ENCODE data around the gene MTIF2.
A peak's percentile ranks its signal among the peaks of the same experiment; 100 is the strongest.
"Not testable (repeated sequence)": the region's sequence is repeated elsewhere in the genome, so short reads cannot be mapped to it uniquely, and the experiment has no call there.

MTIF2 gene, protein sequence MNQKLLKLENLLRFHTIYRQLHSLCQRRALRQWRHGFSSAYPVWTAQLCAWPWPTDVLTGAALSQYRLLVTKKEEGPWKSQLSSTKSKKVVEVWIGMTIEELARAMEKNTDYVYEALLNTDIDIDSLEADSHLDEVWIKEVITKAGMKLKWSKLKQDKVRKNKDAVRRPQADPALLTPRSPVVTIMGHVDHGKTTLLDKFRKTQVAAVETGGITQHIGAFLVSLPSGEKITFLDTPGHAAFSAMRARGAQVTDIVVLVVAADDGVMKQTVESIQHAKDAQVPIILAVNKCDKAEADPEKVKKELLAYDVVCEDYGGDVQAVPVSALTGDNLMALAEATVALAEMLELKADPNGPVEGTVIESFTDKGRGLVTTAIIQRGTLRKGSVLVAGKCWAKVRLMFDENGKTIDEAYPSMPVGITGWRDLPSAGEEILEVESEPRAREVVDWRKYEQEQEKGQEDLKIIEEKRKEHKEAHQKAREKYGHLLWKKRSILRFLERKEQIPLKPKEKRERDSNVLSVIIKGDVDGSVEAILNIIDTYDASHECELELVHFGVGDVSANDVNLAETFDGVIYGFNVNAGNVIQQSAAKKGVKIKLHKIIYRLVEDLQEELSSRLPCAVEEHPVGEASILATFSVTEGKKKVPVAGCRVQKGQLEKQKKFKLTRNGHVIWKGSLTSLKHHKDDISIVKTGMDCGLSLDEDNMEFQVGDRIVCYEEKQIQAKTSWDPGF

DNA sequence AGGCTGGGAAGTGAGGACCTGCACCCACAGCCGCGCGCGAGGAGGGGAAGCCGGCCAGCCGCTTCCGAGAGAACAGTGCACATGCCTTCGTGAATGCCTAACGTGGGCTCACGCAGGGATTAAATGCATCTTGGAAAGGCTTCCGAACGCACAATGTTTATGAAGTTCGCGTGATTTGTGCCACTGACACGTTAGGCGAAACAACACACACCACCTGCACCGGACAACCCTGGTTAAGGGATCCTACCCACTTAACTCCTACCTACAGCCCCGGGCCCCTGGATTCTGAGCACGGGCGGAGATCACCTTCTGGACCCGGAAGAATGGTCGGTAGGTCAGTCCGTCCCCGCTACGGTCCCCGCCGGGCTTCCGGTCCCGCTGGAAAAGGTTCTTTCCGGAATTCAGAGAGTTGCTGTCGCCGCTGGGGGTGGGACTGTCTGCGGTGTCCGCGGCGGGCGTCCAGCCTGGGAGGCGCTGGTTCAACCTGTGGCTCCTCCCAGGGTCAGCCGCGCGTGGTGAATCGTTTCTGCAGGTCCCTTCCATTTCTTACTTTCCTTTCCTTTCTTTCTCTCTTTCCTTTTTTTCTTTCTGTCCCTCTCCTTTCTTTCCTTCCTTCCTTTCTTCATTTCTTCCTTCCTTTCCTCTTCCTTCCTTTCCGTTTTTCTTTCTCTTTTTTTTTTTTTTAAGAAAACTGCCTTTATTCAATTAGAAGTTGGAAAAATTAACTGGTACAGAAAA is at the start of gene MTIF2:
Gene MTIF2, minus strand, starts transcription at position 325 of the 738 bp plus-strand sequence. CDS start 5,373 bp downstream, outside the sequence.
- DNase-seq: peak; percentile 92

DNA sequence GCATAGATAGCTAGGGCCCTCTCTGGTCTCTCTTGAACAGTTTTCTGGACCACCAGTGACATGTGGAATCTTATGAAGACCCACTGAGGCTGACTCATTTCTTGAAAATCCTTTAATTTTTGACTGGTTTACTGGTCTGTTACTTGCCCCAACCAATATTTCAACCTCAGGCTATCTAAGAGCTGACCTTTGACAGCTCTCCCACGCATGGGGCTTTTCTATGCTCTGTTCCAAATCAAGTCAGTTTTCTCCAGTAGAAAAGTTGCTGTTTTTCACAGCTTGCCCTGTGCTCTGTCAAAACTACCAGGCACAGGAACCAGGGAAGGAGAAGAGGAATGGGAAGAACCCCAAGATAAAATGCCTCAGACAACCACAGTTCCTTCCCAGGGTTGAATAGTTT is 46.0 kb upstream of the MTIF2 start:
- no peak for DNase-seq

DNA sequence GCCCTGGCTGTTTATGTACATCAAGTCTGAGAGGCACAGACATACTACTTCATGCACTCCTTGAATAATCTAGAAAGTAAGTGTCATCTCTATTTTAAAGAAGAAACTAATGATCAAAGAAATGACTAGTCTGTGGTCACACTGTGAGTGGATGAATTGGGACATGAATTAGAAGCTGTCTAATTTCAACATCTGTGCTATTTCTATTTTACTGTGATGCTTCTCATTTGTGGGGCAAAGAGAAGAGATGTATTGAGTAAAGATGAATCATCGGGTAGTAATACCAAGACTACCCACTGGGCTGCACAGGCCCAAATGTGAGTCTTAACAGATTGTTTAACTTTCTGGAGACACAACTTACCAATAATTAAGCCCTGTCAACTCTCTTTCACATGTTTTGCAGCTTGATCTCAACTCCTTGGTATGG is 42.4 kb upstream of the MTIF2 start:
- peak; percentile 62 for DNase-seq

DNA sequence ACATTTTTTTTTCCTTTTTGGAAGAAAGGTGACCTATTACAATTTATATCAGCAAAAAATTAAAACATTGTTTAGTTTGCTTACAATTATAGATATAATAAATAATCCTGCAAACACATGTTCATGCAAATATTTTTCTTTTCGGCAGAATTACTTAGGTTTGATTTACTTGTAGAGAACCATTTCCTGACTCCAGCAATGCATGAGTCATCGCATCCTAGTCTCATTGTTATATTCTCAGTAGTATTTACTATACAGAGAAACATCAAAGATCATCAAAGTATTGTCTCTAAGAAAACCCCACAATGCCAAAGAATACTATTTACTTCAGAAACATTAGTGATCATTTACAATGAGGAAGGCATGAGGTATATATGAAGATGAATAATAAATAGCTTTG is 40.4 kb upstream of the MTIF2 start:
- DNase-seq: no peak

DNA sequence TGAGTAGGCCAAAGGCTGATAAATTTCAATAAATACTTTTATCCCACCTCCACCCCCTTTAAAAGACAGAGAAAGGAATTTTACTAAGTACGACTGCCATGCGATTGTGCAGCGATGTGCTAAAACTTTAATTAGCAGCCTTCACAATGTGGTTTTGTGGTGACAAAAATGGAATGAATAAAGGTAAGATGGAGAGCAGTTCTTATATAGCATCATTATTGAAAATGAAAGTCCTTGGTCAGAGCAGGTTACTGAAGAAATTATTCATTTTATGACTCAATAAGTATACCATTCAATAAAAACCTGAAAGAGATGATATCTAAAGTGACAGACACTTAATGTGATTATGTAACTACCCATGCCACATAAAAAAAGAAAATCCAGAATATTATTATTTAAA is 33.2 kb upstream of the MTIF2 start:
- no peak for DNase-seq

DNA sequence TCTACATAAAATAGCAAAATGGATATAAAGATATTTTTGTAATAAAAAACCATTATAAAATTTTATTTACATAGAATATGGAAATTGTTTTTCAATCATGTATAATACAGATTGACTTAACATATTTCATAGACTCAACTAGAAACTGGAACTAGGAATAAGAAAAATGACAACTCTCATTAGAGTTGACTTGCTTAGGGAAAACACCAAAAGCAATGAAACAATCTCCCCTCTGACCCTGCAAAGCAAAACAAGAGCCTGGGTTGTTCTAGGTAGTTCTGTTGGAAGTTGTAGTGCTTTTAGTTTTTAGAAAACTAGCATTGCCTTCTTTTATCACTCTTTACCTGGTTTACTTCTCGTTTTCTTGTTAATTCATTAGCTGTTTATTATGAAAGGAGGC is 32.2 kb upstream of the MTIF2 start:
- no peak for DNase-seq

DNA sequence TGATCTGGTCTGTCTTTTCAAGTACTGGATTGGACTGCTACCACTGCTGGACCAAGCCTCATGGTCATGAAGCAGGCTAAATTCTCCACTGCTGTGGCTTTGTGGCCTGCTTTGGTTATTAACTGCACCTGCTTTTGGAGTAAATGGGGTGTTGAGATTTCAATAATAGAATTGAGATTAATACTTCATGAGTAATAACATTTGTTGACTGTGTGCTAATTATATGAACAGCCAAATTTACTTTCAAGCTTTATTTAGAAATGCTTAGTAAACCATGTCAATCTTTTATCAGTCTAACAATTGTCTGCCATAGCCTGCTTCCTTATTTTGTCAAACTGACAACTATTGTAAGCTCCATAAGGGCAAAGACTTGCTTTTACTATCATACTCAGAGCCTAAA is 27.4 kb upstream of the MTIF2 start:
- DNase-seq: no peak

DNA sequence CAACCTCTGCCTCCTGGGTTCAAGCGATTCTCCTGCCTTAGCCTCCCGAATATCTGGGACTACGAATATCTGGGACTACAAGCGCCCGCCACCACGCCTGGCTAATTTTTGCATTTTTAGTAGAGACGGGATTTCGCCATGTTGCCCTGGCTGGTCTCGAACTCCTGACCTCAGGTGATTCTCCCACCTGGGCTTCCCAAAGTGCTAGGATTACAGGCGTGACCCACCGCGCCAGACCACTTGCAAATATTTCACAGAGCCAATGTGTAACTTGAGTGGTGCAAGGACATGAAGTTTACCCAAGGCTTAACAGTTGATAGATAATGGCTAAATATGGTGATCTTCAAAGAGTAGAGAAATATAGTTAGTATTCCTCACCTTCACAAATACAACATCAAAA is 14.1 kb upstream of the MTIF2 start:
- DNase-seq: no peak

DNA sequence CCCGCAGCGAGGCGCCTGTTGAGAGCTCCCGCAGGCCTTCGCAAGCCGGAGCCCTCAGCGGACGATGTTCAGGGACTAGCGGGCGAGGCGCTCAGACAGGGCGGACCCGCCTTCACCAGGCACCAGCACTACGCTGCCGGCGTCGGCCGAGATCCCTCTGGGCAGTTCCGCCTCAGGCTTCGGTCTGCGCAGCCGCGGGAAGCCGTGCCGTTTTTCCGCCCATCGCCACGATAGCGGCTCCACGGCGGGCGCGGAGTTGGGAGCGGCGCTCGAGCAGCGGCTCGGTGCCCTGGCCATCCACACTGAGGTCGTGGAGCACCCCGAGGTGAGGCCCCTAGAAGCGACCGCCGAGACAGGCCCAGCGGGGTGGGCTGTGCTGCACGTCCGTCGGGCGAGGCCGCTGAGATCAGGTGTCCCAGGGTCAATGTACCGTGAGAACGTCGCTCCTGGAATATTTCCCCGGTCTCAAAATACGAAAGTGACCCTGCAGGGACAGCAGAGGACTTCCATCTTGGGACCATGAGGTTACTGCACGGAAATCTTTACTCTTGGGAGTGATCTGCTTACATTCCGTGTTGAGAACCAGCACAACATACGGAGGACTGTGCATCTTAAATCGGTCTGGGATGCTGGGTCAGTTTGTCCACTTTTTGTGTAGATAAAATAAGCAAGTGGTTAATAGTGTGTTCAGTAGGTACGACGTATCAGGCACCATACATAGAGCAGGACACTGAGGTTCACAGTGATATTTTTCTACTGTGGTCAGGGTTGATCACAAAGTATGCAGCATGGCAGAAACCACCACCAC is 13.3 kb upstream of the MTIF2 start:
- peak; percentile 87 for DNase-seq

DNA sequence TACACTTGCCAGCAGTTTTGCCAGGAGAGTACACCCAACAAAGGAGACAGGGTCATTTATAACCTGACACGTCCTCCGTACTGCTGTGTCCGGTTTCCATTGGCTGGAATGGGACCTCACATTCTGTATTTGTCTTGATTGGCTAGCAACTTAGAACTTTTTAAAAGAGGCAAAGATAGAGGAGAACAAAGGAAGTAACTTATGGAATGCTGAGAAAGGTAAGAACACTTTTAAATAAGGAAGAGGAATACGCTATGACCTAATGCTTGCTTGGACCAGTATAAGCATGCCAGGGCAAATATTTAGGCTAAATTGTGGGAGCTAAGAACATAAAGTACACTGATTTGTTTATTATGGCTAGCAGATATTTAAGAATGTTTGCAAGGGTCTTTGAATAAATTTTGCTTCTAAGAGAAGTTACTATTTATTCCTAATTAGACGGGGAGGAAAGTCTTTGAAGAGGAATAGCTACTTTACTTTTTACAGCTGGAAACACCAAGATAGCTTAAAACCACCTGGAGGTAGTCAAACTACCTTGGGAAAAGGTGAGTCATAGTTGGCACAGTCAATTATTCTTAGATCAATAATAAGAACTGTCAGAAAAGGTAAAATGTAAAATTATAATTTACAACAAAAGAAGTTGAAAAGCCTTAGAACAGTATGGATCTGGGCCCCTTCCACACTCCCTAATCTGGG is 12.0 kb upstream of the MTIF2 start:
- DNase-seq: not testable (repeated sequence)

DNA sequence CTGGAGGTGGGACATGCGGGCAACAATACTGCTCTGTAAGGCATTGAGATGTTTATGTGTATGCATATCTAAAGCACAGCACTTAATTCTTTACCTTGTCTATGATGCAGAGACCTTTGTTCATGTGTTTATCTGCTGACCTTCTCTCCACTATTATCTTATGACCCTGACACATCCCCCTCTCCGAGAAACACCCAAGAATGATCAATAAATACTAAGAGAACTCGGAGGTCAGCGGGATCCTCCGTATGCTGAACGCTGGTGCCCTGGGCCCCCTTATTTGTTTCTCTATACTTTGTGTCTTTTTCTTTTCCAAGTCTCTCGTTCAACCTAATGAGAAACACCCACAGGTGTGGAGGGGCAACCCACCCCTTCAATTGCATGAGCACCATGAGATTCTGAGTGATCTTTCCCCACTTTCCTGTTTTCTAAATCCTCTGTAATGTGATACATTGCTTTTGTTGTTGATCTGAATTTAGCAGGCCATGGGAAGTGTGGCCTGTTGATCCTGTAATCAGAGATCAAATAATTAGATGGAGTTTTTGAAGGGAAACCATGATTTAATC is 10.9 kb upstream of the MTIF2 start:
- not testable (repeated sequence) for DNase-seq

DNA sequence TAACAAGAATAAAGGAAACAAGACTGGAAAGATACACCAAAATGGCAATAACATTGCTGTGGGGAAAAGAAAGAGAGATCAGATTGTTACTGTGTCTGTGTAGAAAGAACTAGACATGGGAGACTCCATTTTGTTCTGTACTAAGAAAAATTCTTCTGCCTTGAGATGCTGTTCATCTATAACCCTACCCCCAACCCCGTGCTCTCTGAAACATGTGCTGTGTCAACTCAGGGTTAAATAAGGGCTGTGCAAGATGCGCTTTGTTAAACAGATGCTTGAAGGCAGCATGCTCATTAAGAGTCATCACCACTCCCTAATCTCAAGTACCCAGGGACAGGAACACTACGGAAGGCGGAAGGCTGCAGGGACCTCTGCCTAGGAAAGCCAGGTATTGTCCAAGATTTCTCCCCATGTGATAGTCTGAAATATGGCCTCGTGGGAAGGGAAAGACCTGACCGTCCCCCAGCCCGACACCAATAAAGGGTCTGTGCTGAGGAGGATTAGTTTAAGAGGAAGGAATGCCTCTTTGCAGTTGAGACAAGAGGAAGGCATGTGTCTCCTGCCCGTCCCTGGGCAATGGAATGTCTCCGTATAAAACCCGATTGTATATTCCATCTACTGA is 10.3 kb upstream of the MTIF2 start:
- not testable (repeated sequence) for DNase-seq

DNA sequence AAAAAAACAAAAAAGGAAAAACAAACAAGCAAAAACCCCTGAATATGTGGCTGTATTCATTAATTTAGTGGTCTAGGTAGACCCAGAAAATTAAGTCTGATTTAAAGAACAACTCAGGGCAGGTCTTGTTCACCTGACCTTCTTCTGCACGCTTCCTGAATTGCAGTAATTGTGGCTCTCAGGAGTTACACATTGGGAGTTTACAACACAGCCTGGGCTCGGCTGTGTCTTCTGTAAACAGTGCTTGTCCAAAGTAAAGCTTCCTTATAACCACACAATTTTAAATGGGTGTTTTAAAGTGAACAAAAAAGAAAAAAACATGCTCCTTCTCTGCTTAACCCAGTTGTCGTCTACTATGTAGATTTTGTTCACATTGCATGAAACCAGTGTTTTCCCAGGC is 8.3 kb upstream of the MTIF2 start:
- DNase-seq: no peak

DNA sequence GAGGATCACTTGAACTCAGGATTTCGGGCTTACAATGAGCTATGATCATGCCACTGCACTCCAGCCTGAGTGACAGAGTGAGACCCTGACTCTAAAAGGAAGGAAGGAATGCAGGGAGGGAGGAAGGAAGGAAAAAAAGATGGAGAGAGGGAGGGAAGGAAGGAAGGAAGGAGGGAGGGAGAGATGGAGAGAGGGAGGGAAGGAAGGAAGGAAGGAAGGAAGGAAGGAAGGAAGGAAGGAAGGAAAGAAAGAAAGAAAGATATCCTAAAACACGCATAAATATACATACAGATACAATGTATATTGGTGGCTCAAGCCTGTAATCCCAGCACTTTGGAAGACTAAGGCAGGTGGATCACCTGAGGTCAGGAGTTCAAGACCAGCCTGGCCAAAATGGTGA is 5.3 kb upstream of the MTIF2 start:
- not testable (repeated sequence) for DNase-seq

DNA sequence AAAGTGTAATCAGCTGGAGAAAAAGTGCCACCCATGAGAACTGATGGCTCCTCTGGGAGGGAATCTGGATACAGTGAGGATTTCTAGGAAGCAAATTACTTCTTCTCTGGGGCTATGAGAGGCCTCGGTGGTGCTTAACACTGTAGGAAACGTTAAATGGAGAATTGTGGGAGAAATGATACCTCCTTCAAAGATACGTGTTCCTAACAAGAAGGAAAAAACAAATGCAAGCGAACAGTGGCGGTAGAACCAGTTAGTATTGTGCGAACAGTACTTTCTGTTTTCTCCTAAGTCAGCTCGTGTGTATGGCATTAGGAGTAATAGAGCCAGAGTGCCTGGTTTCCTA is 587 bp upstream of the MTIF2 start:
- DNase-seq: no peak

DNA sequence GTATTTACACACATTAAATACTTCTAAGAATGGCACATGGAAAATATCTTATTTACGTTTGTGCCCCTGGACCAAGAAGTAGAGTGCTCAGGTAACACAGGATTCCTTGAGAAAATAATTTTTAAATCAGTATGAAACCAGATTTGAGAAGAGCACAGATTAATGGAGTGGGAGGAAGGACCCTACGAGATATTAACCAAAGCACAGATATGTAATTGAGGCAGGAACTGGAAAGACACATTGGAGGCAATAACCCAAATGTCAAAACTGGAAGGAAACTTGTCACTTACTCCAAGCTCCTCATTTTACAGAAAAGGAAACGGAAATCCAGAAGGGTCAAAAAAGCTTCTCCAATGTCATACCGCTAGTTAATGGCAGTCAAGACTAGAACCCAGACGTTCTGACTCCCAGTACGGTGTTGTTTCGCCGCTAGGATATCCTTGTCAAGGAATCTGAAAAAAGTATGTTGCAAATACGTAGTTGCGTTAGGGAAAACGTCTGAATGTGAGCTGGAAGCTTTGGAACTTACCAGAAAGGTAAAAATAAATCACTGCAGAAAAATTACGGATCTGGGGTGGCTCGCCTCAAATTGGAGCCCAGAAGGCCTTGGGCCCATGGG is 634 bp downstream of the MTIF2 start:
- no peak for DNase-seq

DNA sequence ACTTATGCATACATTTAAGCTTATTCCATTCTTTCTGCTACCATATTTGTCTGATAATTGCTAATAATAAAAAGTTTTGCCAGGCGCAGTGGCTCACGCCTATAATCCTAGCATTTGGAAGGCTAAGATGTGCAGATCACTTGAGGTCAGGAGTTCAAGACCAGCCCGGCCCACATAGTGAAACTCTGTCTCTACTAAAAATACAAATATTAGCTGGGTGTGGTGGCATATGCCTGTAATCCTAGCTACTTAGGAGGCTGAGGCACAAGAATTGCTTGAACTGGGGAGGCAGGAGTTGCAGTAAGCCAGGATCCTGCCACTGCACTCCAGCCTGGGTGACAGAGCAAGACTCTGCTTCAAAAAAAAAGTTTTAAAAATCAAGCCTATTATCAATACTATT is 9.4 kb downstream of the MTIF2 start:
- DNase-seq: not testable (repeated sequence)

DNA sequence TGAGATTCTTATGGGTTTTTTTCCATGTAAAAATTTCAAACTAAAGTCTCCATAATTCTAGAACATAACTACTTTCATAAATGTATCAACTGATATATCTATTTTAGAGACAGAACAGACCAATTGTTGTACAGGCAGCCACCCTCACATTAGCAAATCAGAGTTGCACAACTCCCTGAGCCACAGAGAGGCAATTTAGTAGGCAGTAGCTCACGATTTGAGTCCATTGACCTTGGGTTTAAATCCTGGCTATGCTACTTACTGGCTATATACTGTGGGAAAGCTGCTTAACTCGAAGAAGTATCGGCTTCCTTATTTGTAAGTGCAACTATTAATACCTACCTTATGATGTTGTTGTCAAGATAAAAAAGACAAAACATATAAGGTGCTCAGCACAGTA is 16.2 kb downstream of the MTIF2 start:
- DNase-seq: no peak

DNA sequence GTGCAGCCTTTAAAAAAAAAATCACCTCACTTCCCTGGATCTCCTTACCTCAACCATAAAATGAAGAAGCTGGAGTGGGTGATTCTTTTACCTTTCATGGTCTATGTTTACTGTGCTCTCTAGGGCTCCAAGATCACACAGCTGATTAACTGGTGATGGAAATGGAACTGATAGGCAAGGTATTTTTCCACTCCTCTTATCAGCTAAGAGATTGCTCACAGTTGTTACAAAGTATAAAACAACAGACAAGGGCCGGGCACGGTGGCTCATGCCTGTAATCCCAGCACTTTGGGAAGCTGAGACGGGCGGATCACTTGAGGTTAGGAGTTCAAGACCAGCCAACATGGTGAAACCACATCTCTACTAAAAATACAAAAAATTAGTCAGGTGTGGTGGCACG is 22.0 kb downstream of the MTIF2 start:
- no peak for DNase-seq

DNA sequence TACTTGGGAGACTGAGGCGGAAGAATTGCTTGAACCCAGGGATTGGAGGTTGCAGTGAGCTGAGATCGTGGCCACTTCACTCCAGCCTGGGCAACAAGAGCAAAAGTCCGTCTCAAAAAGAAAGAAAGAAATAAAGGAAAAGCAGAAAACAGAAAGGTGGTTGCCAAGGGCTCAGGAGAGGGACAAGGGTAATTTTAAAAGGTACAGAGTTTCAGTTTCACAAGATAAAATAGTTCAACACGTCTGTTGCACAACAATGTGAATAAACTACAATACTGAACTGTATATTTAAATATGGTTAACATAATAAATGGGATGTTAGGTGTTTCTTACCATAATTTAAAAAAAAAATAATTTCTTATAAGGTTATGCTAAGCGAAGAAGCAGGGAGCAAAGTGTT is 23.6 kb downstream of the MTIF2 start:
- no peak for DNase-seq

DNA sequence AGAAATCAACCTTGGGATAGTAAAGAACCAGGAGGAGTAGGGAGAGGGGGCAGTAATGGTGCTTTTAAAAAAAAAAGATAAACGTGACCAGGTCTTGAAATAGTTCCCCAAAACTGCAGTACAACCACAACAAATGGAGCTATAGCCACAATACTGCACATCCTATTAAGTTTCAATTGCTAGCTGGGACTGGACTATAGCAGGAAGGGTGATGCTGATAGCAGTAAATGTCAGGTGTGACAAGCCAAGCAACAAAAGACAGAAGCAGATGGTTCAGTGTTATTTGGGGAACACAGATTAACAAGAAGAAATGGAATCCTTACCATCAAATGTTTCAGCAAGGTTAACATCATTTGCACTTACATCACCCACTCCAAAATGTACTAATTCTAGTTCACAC is 26.4 kb downstream of the MTIF2 start:
- DNase-seq: no peak

All from stimulated activated CD4-positive, alpha-beta T cell treated with anti-CD3 and anti-CD28 coated beads, Interleukin-1b, Interleukin-23, amount 100 ng/mL, for 48 hours (primary cell).